Astrocyte (in vitro differentiated cells and primary cell): ENCODE results near the gene UBTF. TPM values are rescaled to one million over a fixed set of nuclear protein-coding genes. Genes with fewer than 3 reads are reported as not detected.

Source experiments
- DNase-seq: peaks from one replicate; pipeline ENCODE4 v3.0.0-alpha.2; 2010; ENCODE audit warnings: low read depth
- FAIRE-seq: peaks from 2 replicates; lab custom pipeline; 2011; peaks lifted over from hg19 to GRCh38; lab: Jason Lieb, UNC
- H2AFZ ChIP-seq: 2 replicates; pipeline ENCODE4 v1.6.0; 2012; ENCODE audit warnings: low read depth, low read length, inconsistent platforms
- H3K27ac ChIP-seq: 2 replicates; pipeline ENCODE4 v1.5.1; 2011; ENCODE audit warnings: low read depth, low read length, inconsistent platforms
- H3K27me3 ChIP-seq: 2 replicates; pipeline ENCODE4 v1.6.0; 2011; ENCODE audit warnings: low read length, inconsistent platforms; ENCODE audit not compliant: insufficient read depth
- H3K36me3 ChIP-seq: 2 replicates; pipeline ENCODE4 v1.5.1; 2011; ENCODE audit warnings: low read length, inconsistent platforms; ENCODE audit not compliant: insufficient read depth
- H3K4me1 ChIP-seq: 2 replicates; pipeline ENCODE4 v1.5.1; 2011; ENCODE audit warnings: low read length, inconsistent platforms; ENCODE audit not compliant: insufficient read depth
- H3K4me2 ChIP-seq: 2 replicates; pipeline ENCODE4 v1.6.0; 2012; ENCODE audit warnings: low read length, inconsistent platforms
- H3K4me3 ChIP-seq: 2 replicates; pipeline ENCODE4 v1.5.1; 2011; ENCODE audit warnings: low read depth, mild to moderate bottlenecking, low read length, inconsistent platforms; ENCODE audit not compliant: insufficient read depth
- H3K79me2 ChIP-seq: 2 replicates; pipeline ENCODE4 v1.6.0; 2012; ENCODE audit warnings: mild to moderate bottlenecking, low read length, inconsistent platforms; ENCODE audit not compliant: insufficient read depth
- H3K9ac ChIP-seq: 2 replicates; pipeline ENCODE4 v1.6.0; 2012; ENCODE audit warnings: mild to moderate bottlenecking, low read length, inconsistent platforms
- H3K9me3 ChIP-seq: 2 replicates; pipeline ENCODE4 v1.5.1; 2012; ENCODE audit warnings: low read depth, mild to moderate bottlenecking, low read length, inconsistent platforms; ENCODE audit not compliant: insufficient read depth
- H4K20me1 ChIP-seq: 2 replicates; pipeline ENCODE4 v1.6.0; 2012; ENCODE audit warnings: low read length, inconsistent platforms; ENCODE audit not compliant: insufficient read depth
- H3K27ac Mint-ChIP-seq: one replicate; pipeline ENCODE4 v1.8.0; 2021; ENCODE audit warnings: mild to moderate bottlenecking, mixed read lengths; ENCODE audit not compliant: unreplicated experiment
- H3K27me3 Mint-ChIP-seq: one replicate; pipeline ENCODE4 v1.8.0; 2021; ENCODE audit warnings: low read depth, mixed read lengths; ENCODE audit not compliant: unreplicated experiment
- H3K36me3 Mint-ChIP-seq: one replicate; pipeline ENCODE4 v1.8.0; 2021; ENCODE audit warnings: low read depth, mixed read lengths; ENCODE audit not compliant: unreplicated experiment
- H3K4me1 Mint-ChIP-seq: one replicate; pipeline ENCODE4 v1.8.0; 2021; ENCODE audit warnings: low read depth, mixed read lengths; ENCODE audit not compliant: unreplicated experiment
- H3K4me3 Mint-ChIP-seq: one replicate; pipeline ENCODE4 v1.8.0; 2021; ENCODE audit warnings: mild to moderate bottlenecking, moderate library complexity, mixed read lengths; ENCODE audit not compliant: unreplicated experiment
- H3K9me3 Mint-ChIP-seq: one replicate; pipeline ENCODE4 v1.8.0; 2021; ENCODE audit warnings: mild to moderate bottlenecking, mixed read lengths; ENCODE audit not compliant: unreplicated experiment
- EZH2 ChIP-seq: IDR thresholded peaks from 2 replicates; pipeline ENCODE4 v1.6.1; 2012; ENCODE audit warnings: mild to moderate bottlenecking, low read length, inconsistent platforms; ENCODE audit not compliant: insufficient read depth
- total RNA-seq: library from RNA; stranded (reverse); gene quantifications from 2 replicates; pipeline ENCODE4 v1.2.1, GENCODE V29; 2021
- TF ChIP-seq, protein P1 (sequence below): IDR thresholded peaks from 2 replicates; pipeline ENCODE4 v1.5.1; 2011; ENCODE audit warnings: low read depth, mild to moderate bottlenecking, inconsistent platforms, low read length, moderate library complexity; ENCODE audit not compliant: insufficient read depth

UBTF gene
- total RNA-seq, 1 donor from 2014 or later: 48.0 TPM

DNA sequence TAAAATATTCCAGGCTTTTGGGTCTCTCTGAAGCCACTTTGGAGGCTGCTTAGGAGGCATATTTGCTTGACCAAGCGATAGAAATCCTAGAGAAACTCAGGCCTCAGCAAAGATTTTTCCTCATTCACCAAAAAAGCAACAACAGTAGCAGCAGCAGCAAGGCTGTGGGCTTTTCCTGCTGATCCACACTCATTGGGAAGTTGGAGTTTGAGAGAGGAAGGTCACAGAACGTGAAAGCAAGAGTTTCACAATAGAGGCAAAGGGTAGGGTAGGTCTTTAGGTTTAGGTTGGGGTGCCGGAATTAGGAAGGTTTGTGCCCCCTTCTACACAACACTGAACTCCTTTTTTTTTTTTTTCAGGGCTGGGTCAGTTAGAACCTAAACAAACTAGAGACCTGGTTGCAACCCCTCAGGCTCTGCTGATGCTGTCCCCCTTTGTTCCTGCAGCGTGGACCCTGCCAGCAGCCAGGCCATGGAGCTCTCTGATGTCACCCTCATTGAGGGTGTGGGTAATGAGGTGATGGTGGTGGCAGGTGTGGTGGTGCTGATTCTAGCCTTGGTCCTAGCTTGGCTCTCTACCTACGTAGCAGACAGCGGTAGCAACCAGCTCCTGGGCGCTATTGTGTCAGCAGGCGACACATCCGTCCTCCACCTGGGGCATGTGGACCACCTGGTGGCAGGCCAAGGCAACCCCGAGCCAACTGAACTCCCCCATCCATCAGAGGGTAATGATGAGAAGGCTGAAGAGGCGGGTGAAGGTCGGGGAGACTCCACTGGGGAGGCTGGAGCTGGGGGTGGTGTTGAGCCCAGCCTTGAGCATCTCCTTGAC is 30.7 kb downstream of the UBTF start:
- Mint-ChIP-seq H3K4me3 (peak overlapping the region; percentile 98), H3K9me3 (no peaks in the 10 kb centered on the region), H3K27ac (peak overlapping the region; percentile 8), H3K27me3 (no peaks in the 10 kb centered on the region), H3K36me3 (peaks cover 4% of the 10 kb centered on the region), H3K4me1 (peaks cover 15% of the 10 kb centered on the region)
- Histone ChIP-seq H3K27me3 (no peaks in the 10 kb centered on the region), H4K20me1 (peaks cover 27% of the 10 kb centered on the region), H3K4me3 (peak overlapping the region; percentile 90), H3K9me3 (no peaks in the 10 kb centered on the region), H3K9ac (peak overlapping the region; percentile 97), H3K79me2 (peaks cover 44% of the 10 kb centered on the region), H3K4me2 (peak overlapping the region; percentile 93), H3K36me3 (peaks cover 8% of the 10 kb centered on the region), H2AFZ (no peak overlapping the region), H3K27ac (no peak overlapping the region), H3K4me1 (peaks cover 11% of the 10 kb centered on the region)
- DNase-seq (no peak), FAIRE-seq (no peak)
- TF ChIP-seq, protein P1, sequence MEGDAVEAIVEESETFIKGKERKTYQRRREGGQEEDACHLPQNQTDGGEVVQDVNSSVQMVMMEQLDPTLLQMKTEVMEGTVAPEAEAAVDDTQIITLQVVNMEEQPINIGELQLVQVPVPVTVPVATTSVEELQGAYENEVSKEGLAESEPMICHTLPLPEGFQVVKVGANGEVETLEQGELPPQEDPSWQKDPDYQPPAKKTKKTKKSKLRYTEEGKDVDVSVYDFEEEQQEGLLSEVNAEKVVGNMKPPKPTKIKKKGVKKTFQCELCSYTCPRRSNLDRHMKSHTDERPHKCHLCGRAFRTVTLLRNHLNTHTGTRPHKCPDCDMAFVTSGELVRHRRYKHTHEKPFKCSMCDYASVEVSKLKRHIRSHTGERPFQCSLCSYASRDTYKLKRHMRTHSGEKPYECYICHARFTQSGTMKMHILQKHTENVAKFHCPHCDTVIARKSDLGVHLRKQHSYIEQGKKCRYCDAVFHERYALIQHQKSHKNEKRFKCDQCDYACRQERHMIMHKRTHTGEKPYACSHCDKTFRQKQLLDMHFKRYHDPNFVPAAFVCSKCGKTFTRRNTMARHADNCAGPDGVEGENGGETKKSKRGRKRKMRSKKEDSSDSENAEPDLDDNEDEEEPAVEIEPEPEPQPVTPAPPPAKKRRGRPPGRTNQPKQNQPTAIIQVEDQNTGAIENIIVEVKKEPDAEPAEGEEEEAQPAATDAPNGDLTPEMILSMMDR: no peak
- TF ChIP-seq EZH2: no peak

DNA sequence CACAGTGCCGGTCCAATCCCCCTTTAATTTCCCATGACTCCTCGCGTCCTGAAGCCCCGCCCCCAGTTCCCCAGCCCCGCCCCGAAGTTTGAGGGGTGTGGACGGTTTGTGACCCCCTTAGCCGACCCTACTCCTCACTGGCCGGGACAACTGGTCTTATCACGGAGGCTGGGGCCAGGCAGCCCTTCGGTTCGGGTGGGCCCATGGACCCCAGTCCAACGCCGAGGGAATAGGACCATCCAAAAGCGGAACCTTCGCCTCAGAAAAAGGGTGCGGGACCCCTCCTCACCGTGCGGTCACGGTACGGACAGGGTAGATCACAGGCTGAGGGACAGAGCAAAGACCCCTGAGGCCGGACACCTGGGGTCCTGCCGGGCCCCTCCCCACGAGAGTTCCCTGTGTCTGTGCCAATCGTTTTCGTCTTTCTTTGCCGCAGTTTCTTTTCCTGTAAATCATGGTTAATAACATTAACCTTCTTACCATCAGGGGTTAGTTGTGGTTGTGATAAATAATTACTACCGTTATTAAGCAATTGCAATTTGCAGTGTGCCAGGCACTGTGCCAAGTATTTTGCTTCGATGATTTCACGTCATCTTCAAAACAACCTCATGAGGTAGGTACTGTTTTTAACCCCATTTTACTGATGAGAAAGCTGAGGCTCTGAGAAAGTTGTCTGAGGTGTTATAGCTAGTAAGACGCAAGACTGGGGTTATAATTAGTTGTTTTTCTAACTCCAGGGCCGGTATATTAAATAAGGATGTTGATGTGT is 32.2 kb downstream of the UBTF start:
- FAIRE-seq (no peak), DNase-seq (no peak)
- Histone ChIP-seq H3K9ac (peak overlapping the region; percentile 97), H3K36me3 (peaks cover 2% of the 10 kb centered on the region), H3K4me3 (peak overlapping the region; percentile 90), H3K9me3 (no peaks in the 10 kb centered on the region), H3K4me2 (peak overlapping the region; percentile 93), H3K4me1 (peaks cover 11% of the 10 kb centered on the region), H3K27me3 (no peaks in the 10 kb centered on the region), H2AFZ (peak overlapping the region; percentile 96), H3K79me2 (peaks cover 54% of the 10 kb centered on the region), H4K20me1 (peaks cover 25% of the 10 kb centered on the region), H3K27ac (peak overlapping the region; percentile 99)
- peaks cover 13% of the 10 kb centered on the region for H3K4me1 Mint-ChIP-seq
- H3K27ac Mint-ChIP-seq: peak overlapping the region; percentile 100
- no peaks in the 10 kb centered on the region for H3K9me3 Mint-ChIP-seq
- H3K4me3 Mint-ChIP-seq: peak overlapping the region; percentile 98
- TF ChIP-seq, protein P1: no peak
- TF ChIP-seq EZH2: no peak
- H3K36me3 Mint-ChIP-seq: peaks cover 4% of the 10 kb centered on the region
- H3K27me3 Mint-ChIP-seq: no peaks in the 10 kb centered on the region
